ENCODE measurements around the gene HNRNPU.

The HNRNPU gene

GRCh38 chr1:244850896-244851295, 13.4 kb downstream of the HNRNPU start:
- in situ Hi-C loops (cut with MboI; ENCODE audit: low sequenced_read_pairs, unreplicated experiment): no loop called here
- no peak for TF ChIP-seq CTCF (IDR thresholded peaks at IDR 0.05; ENCODE audit: borderline replicate concordance, control extremely low read depth, extremely low read depth, insufficient read depth, missing control alignments)
- no peak for DNase-seq (ENCODE audit: low spot score)

- no peak for TF ChIP-seq CTCF (IDR thresholded peaks at IDR 0.05; ENCODE audit: borderline replicate concordance, control extremely low read depth, extremely low read depth, insufficient read depth, missing control alignments)
- no peak for DNase-seq (ENCODE audit: low spot score)
- in situ Hi-C loops (cut with MboI; ENCODE audit: low sequenced_read_pairs, unreplicated experiment): no loop called here
These were observed 14.1 kb downstream of the HNRNPU start for GRCh38 chr1:244850099-244850852.

- in situ Hi-C loops (cut with MboI; ENCODE audit: low sequenced_read_pairs, unreplicated experiment): no loop called here
- no peak for TF ChIP-seq CTCF (IDR thresholded peaks at IDR 0.05; ENCODE audit: borderline replicate concordance, control extremely low read depth, extremely low read depth, insufficient read depth, missing control alignments)
- DNase-seq (ENCODE audit: low spot score): no peak
These were observed 15.0 kb downstream of the HNRNPU start for GRCh38 chr1:244849189-244849866.

- TF ChIP-seq CTCF (IDR thresholded peaks at IDR 0.05; ENCODE audit: borderline replicate concordance, control extremely low read depth, extremely low read depth, insufficient read depth, missing control alignments): no peak
- in situ Hi-C loops (cut with MboI; ENCODE audit: low sequenced_read_pairs, unreplicated experiment): no loop called here
- no peak for DNase-seq (ENCODE audit: low spot score)
These were observed 17.7 kb downstream of the HNRNPU start for GRCh38 chr1:244846653-244847052.

- TF ChIP-seq CTCF (IDR thresholded peaks at IDR 0.05; ENCODE audit: borderline replicate concordance, control extremely low read depth, extremely low read depth, insufficient read depth, missing control alignments): no peak
- in situ Hi-C loops (cut with MboI; ENCODE audit: low sequenced_read_pairs, unreplicated experiment): no loop called here
- DNase-seq (ENCODE audit: low spot score): no peak
These were observed 19.9 kb downstream of the HNRNPU start for GRCh38 chr1:244844155-244845121.
